Mesothelial cell of epicardium (in vitro differentiated cells): Measurements from ENCODE around the gene FBRSL1. TPM values are rescaled to one million over a fixed set of nuclear protein-coding genes. Genes with fewer than 3 reads are reported as not detected.
A peak's percentile ranks its signal among the peaks of the same experiment; 100 is the strongest.

Experiments used
- DNase-seq, 2 experiments: peaks; one replicate each; pipeline ENCODE4 v3.0.0; 2021; ENCODE audit warnings: low spot score in 2 of 2; ENCODE audit not compliant: unreplicated experiment in 2 of 2
- H3K27ac Mint-ChIP-seq: 2 replicates; pipeline ENCODE4 v1.8.0; 2021; ENCODE audit warnings: mixed read lengths
- H3K27me3 Mint-ChIP-seq: 2 replicates; pipeline ENCODE4 v1.8.0; 2021; ENCODE audit warnings: low read depth, mixed read lengths
- H3K36me3 Mint-ChIP-seq: 2 replicates; pipeline ENCODE4 v1.8.0; 2021; ENCODE audit warnings: mixed read lengths
- H3K4me1 Mint-ChIP-seq: 2 replicates; pipeline ENCODE4 v1.8.0; 2021; ENCODE audit warnings: mixed read lengths
- H3K4me3 Mint-ChIP-seq: 2 replicates; pipeline ENCODE4 v1.8.0; 2021; ENCODE audit warnings: mild to moderate bottlenecking, moderate library complexity, mixed read lengths
- H3K9me3 Mint-ChIP-seq: 2 replicates; pipeline ENCODE4 v1.8.0; 2021; ENCODE audit warnings: mixed read lengths
- total RNA-seq: library from RNA; stranded (reverse); gene quantifications from 3 replicates; pipeline ENCODE4 v1.2.1, GENCODE V29; 2021
- TF ChIP-seq, protein P1 (sequence below): fragments of 200-600 bp; sonication (generic); IDR thresholded peaks from one replicate; pipeline ENCODE4 v1.5.0; 2021; ENCODE audit warnings: antibody characterized with exemption; ENCODE audit not compliant: unreplicated experiment

FBRSL1 gene
- total RNA-seq, 1 donor from 2014 or later: 115 TPM

DNA sequence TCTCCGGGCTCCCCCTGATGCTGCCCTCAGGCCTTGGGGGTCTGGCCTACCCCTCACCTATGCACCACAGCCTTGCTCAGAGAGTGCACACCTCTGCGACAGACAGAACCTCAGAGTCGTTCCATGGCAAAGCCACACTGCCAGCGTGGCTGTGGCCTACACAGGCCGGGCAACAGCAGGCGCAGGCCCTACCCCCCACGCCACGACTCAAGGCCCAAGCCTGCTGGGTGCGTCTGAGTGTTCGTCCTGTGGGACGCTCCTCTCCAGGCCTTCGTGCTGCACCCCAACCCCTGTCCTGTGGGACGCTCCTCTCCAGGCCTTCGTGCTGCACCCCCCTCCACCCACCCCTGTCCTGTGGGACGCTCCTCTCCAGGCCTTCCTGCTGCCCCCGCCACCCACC is 66.3 kb downstream of the FBRSL1 start:
- Mint-ChIP-seq H3K27me3 (no peaks in the 10 kb centered on the region), H3K4me1 (peaks cover 1% of the 10 kb centered on the region), H3K36me3 (no peaks in the 10 kb centered on the region), H3K4me3 (no peak overlapping the region), H3K27ac (no peak overlapping the region), H3K9me3 (no peaks in the 10 kb centered on the region)
- DNase-seq: no peak
- TF ChIP-seq, protein P1, sequence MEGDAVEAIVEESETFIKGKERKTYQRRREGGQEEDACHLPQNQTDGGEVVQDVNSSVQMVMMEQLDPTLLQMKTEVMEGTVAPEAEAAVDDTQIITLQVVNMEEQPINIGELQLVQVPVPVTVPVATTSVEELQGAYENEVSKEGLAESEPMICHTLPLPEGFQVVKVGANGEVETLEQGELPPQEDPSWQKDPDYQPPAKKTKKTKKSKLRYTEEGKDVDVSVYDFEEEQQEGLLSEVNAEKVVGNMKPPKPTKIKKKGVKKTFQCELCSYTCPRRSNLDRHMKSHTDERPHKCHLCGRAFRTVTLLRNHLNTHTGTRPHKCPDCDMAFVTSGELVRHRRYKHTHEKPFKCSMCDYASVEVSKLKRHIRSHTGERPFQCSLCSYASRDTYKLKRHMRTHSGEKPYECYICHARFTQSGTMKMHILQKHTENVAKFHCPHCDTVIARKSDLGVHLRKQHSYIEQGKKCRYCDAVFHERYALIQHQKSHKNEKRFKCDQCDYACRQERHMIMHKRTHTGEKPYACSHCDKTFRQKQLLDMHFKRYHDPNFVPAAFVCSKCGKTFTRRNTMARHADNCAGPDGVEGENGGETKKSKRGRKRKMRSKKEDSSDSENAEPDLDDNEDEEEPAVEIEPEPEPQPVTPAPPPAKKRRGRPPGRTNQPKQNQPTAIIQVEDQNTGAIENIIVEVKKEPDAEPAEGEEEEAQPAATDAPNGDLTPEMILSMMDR: no peak

DNA sequence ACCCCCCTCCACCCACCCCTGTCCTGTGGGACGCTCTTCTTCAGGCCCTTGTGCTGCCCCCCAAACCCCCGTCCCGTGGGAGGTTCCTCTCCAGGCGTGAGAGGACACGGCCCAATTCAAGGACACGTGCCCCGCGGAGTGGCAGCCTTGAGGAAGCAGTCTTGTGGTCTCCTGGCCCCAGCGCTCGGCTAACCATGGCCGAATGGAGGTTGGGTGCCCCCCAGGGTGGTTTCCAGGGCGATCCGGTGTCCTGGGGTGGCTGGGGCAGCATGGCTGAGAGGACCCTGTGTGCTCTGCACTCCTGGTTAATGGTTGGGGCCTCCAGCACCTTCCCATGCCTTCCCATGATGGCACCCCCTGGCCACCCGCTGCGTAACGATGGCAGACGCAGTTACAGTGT is 66.8 kb downstream of the FBRSL1 start:
- no peaks in the 10 kb centered on the region for H3K36me3 Mint-ChIP-seq
- no peaks in the 10 kb centered on the region for H3K9me3 Mint-ChIP-seq
- TF ChIP-seq, protein P1: no peak
- H3K27me3 Mint-ChIP-seq: no peaks in the 10 kb centered on the region
- DNase-seq: no peak
- peaks cover 2% of the 10 kb centered on the region for H3K4me1 Mint-ChIP-seq
- H3K4me3 Mint-ChIP-seq: no peak overlapping the region
- no peak overlapping the region for H3K27ac Mint-ChIP-seq

DNA sequence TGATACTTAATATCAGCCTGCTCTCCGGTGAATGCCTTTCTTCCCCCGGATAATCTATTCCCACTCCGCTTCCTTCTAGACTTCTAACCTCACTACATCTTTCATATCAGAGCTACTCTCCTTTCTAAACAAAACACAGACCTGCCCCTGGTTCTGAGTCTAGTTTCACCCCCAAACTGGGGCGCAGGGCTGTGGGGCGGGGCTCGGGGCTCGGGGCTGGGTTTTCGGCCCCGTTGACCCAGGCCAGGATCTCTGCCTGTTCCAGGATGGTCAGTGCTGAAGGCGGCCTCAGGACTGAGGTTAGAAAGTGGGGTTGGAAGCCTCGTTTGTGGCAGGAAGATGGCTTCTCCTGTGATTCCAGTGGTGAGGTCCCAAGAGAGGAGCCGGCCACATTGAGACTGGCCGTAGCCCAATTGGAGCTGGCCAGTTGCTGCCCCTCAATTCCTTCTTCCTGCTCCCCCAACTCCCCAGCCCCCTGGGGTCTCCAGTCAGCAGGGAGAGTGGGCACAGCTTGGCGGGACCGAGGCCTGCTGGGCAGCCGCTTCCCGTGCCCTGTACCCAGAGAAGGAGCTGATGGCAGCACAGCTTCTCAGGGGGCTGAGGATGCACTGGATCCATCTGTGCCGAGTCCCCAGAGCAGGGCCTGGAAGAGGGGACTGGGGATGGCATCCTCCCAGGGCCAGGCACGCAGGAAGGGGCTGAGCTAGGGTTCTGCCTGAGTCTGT is 67.5 kb downstream of the FBRSL1 start:
- no peak for DNase-seq
- Mint-ChIP-seq H3K9me3 (no peaks in the 10 kb centered on the region), H3K36me3 (no peaks in the 10 kb centered on the region), H3K4me1 (peaks cover 4% of the 10 kb centered on the region), H3K27ac (no peak overlapping the region), H3K4me3 (no peak overlapping the region), H3K27me3 (no peaks in the 10 kb centered on the region)
- TF ChIP-seq, protein P1: no peak

DNA sequence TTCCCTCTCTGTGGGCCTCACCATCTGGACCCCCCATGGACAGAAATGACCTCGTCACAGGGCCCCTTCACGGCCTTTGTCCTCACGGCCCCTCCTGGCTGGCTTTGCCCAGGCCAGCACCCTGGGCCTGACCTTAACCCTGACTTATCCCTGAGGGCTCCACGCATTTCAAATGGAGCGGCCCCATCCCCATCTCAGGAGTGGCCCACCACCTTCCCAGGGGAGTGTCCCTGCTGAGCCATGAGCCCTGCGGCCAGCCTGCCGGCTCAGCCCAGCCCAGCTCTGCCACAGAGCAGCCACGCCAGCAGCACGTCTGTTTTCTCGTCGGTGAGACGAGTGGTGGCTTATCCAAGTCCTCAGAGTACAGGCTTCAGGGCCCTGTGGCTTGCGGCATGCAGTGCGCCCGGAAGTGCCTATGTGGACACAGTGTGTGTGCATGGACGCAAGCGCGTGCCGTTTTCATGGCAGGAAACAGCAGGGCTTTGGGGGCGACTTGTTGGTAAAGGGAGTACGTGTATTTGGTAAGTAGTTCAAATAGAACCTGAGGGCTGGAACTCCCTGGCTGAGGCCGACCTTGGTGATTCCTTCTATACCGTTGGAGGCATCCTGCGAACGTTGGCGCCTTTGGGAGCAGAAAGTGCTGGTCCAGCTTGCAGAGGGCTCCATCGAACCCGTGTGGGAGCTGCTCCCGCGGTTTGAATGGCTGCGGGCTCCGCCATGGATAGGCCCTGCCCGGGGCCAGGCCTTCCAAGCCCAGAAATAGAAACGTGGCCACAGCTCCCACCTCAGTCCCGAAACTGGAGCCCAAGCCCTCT is 68.3 kb downstream of the FBRSL1 start:
- Mint-ChIP-seq H3K27me3 (no peaks in the 10 kb centered on the region), H3K36me3 (no peaks in the 10 kb centered on the region), H3K27ac (no peak overlapping the region), H3K4me3 (peak overlapping the region; percentile 60), H3K4me1 (peaks cover 7% of the 10 kb centered on the region), H3K9me3 (no peaks in the 10 kb centered on the region)
- DNase-seq: no peak
- TF ChIP-seq, protein P1: no peak

DNA sequence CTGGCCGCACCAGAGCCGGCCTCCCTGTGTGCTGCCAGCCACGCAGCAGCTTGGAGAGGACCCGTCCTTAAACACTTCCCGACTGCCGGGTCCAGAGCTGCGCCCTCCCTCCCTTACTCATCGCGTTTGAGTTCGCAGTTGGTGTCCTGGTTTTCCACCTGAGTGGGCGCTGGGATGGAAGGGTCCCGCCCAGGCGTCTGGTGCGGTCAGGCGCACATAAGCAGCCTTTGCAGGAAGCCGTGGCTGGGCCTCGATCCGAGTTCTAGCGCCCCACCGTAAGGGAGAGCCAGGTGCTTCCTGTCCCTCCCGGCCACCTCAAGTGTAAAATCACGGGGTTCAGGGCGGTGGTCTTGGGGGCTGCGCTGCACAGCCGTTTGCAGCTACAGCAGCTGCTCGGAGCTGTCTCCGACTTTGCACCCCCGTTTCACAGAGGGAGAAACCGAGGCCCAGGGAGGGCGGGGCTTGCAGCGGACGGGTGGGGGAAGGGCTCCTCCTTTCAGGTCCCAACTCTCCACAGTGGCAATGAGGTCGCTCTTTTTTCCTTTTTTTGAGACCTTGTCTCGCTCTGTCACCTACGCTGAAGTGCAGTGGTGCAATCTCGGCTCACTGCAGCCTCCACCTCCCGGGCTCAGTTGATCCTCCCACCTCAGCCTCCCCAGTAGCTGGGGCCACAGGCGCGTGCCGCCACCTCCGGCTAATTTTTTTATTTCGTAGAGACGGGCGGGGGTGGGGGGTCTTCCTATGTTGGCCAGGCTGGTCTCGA is 69.1 kb downstream of the FBRSL1 start:
- no peak for DNase-seq
- Mint-ChIP-seq H3K36me3 (peaks cover 2% of the 10 kb centered on the region), H3K4me1 (peaks cover 8% of the 10 kb centered on the region), H3K27me3 (no peaks in the 10 kb centered on the region), H3K27ac (no peak overlapping the region), H3K9me3 (no peaks in the 10 kb centered on the region), H3K4me3 (peak overlapping the region; percentile 60)
- TF ChIP-seq, protein P1: no peak
